SK-N-SH treated with all-trans-retinoic acid at 6 μM for 48 hours (cell line): ENCODE data around the gene ANO3.

Experiments used
- ATAC-seq: fragments of 200-7000 bp; cut with Tn5 transposase; 3 replicates; pipeline ENCODE4 v1.9.1; 2020; ENCODE audit warnings: mild to moderate bottlenecking, moderate library complexity
- ARNTL ChIP-seq: fragments of 450-650 bp; formaldehyde crosslinking; IDR thresholded peaks from 2 replicates; pipeline ENCODE4 v1.5.0; 2020; ENCODE audit warnings: low read depth, mild to moderate bottlenecking, moderate library complexity, borderline replicate concordance
- BACH2 ChIP-seq: fragments of 250-450 bp; sonication (Bioruptor Pico); IDR thresholded peaks from 2 replicates; pipeline ENCODE4 v1.9.0; 2021; ENCODE audit warnings: mild to moderate bottlenecking, borderline replicate concordance
- CREB5 ChIP-seq: fragments of 250-450 bp; sonication (Bioruptor Pico); IDR thresholded peaks from 2 replicates; pipeline ENCODE4 v1.5.1; 2020; ENCODE audit warnings: low read depth, mild to moderate bottlenecking, moderate library complexity
- CSRNP3 ChIP-seq: fragments of 250-450 bp; sonication (Bioruptor Pico); IDR thresholded peaks from 2 replicates; pipeline ENCODE4 v1.5.1; 2021; ENCODE audit warnings: mild to moderate bottlenecking, moderate library complexity
- ESRRG ChIP-seq: fragments of 250-450 bp; sonication (Bioruptor Pico); IDR thresholded peaks from 2 replicates; pipeline ENCODE4 v1.6.1; 2021; ENCODE audit warnings: mild to moderate bottlenecking
- GLIS3 ChIP-seq: fragments of 250-450 bp; sonication (Bioruptor Pico); IDR thresholded peaks from 2 replicates; pipeline ENCODE4 v1.5.0; 2020; ENCODE audit warnings: mild to moderate bottlenecking, moderate library complexity
- OSR1 ChIP-seq: fragments of 250-450 bp; sonication (Bioruptor Pico); IDR thresholded peaks from 2 replicates; pipeline ENCODE4 v1.8.0; 2022; ENCODE audit warnings: moderate library complexity, mild to moderate bottlenecking, inconsistent platforms
- PATZ1 ChIP-seq: fragments of 250-450 bp; sonication (Bioruptor Pico); IDR thresholded peaks from 2 replicates; pipeline ENCODE4 v1.8.0; 2020; ENCODE audit warnings: mild to moderate bottlenecking, moderate library complexity, borderline replicate concordance
- POU6F1 ChIP-seq: fragments of 250-450 bp; sonication (Bioruptor Pico); IDR thresholded peaks from 2 replicates; pipeline ENCODE4 v1.8.0; 2021; ENCODE audit warnings: low read depth, mild to moderate bottlenecking, moderate library complexity, borderline replicate concordance
- TOX ChIP-seq: fragments of 250-450 bp; sonication (Bioruptor Pico); IDR thresholded peaks from 2 replicates; pipeline ENCODE4 v1.8.0; 2021; ENCODE audit warnings: mild to moderate bottlenecking, moderate library complexity, borderline replicate concordance
- TSHZ2 ChIP-seq: fragments of 250-450 bp; sonication (Bioruptor Pico); IDR thresholded peaks from 2 replicates; pipeline ENCODE4 v1.5.0; 2020; ENCODE audit warnings: mild to moderate bottlenecking, moderate library complexity
- ZC3H10 ChIP-seq: fragments of 250-450 bp; sonication (Bioruptor Pico); IDR thresholded peaks from 2 replicates; pipeline ENCODE4 v1.5.1; 2021; ENCODE audit warnings: mild to moderate bottlenecking, moderate library complexity
- ZFP3 ChIP-seq: fragments of 250-450 bp; sonication (Bioruptor Pico); IDR thresholded peaks from 2 replicates; pipeline ENCODE4 v1.5.0; 2020; ENCODE audit warnings: mild to moderate bottlenecking, moderate library complexity
- ZFP30 ChIP-seq: fragments of 450-650 bp; formaldehyde crosslinking; IDR thresholded peaks from 2 replicates; pipeline ENCODE4 v1.5.0; 2022; ENCODE audit warnings: mild to moderate bottlenecking, moderate library complexity
- ZNF565 ChIP-seq: fragments of 450-650 bp; formaldehyde crosslinking; conservative IDR thresholded peaks from 2 replicates; pipeline ENCODE4 v1.5.0; 2020; ENCODE audit warnings: low read depth, mild to moderate bottlenecking, moderate library complexity
- ZNF8 ChIP-seq: fragments of 450-650 bp; formaldehyde crosslinking; IDR thresholded peaks from 2 replicates; pipeline ENCODE4 v1.5.0; 2020; ENCODE audit warnings: mild to moderate bottlenecking, moderate library complexity

Gene ANO3

GRCh38 chr11:26703411-26704191 is 371.7 kb downstream of the ANO3 start:
- ATAC-seq: no peak
- no peak for TF ChIP-seq POU6F1 (CRISPR knock-in tag)
- no peak for TF ChIP-seq OSR1 (CRISPR knock-in tag)
- TF ChIP-seq TOX (CRISPR knock-in tag): no peak
- no peak for TF ChIP-seq ARNTL
- no peak for TF ChIP-seq PATZ1
- TF ChIP-seq ZNF565: no peak
- no peak for TF ChIP-seq ZFP30 (CRISPR knock-in tag)
- no peak for TF ChIP-seq ESRRG (CRISPR knock-in tag)

GRCh38 chr11:26704249-26704648 is 372.3 kb downstream of the ANO3 start:
- ATAC-seq: no peak
- no peak for TF ChIP-seq TSHZ2 (CRISPR knock-in tag)
- no peak for TF ChIP-seq BACH2 (CRISPR knock-in tag)
- TF ChIP-seq GLIS3 (CRISPR knock-in tag): no peak
- TF ChIP-seq CSRNP3 (CRISPR knock-in tag): no peak
- TF ChIP-seq ARNTL: no peak
- TF ChIP-seq CREB5 (CRISPR knock-in tag): no peak

GRCh38 chr11:26706181-26706580 is 374.3 kb downstream of the ANO3 start:
- ATAC-seq: no peak

More at GRCh38 chr11:26706181-26706580, 374.3 kb downstream of the ANO3 start:
- TF ChIP-seq PATZ1 (no peak), ZFP3 (CRISPR knock-in tag) (no peak), CSRNP3 (CRISPR knock-in tag) (no peak), ZC3H10 (CRISPR knock-in tag) (no peak), ZNF8 (CRISPR knock-in tag) (no peak), POU6F1 (CRISPR knock-in tag) (no peak), ESRRG (CRISPR knock-in tag) (no peak), ZFP30 (CRISPR knock-in tag) (no peak)
